HepG2 (cell line): ENCODE measurements around the gene KLF16. TPM values are rescaled to one million over a fixed set of nuclear protein-coding genes. Genes with fewer than 3 reads are reported as not detected.
A peak's percentile ranks its signal among the peaks of the same experiment; 100 is the strongest.

Source experiments
- AKAP8 ChIP-seq: sonication (generic); formaldehyde crosslinking; IDR thresholded peaks from 2 replicates; pipeline ENCODE4 v1.5.1; 2020; ENCODE audit warnings: mild to moderate bottlenecking, missing genetic modification reagents
- HNF4A ChIP-seq: sonication (generic); formaldehyde crosslinking; IDR thresholded peaks from 2 replicates; pipeline ENCODE4 v1.4.0; 2020; ENCODE audit warnings: missing genetic modification reagents
- HNRNPL ChIP-seq: fragments of 200-400 bp; formaldehyde crosslinking; IDR thresholded peaks from 2 replicates; pipeline ENCODE4 v1.6.1; 2017; ENCODE audit warnings: mild to moderate bottlenecking, low read depth, low read length
- HNRNPUL1 ChIP-seq: fragments of 200-400 bp; formaldehyde crosslinking; IDR thresholded peaks from 2 replicates; pipeline ENCODE4 v1.6.1; 2017; ENCODE audit warnings: low read depth, mild to moderate bottlenecking, low read length, moderate library complexity
- ISX ChIP-seq: sonication (generic); formaldehyde crosslinking; conservative IDR thresholded peaks from 2 replicates; pipeline ENCODE4 v1.5.0; 2020; ENCODE audit warnings: missing genetic modification reagents
- KAT8 ChIP-seq: IDR thresholded peaks from 2 replicates; pipeline ENCODE4 v1.6.1; 2016; ENCODE audit warnings: missing genetic modification reagents, missing compliant biosample characterization
- NR2F1 ChIP-seq, 2 experiments: fragments of 450-650 bp in 1 of 2; formaldehyde crosslinking in 1 of 2; IDR thresholded peaks; 2 replicates each; pipeline versions ENCODE4 v1.5.0 to v1.6.1; 2016 to 2020; ENCODE audit warnings: mild to moderate bottlenecking in 1 of 2, missing compliant biosample characterization in 1 of 2, missing genetic modification reagents in 1 of 2, moderate library complexity in 1 of 2
- PCBP1 ChIP-seq: fragments of 200-400 bp; formaldehyde crosslinking; IDR thresholded peaks from 2 replicates; pipeline ENCODE4 v1.6.1; 2017; ENCODE audit warnings: mild to moderate bottlenecking, low read depth, low read length, borderline replicate concordance
- REXO4 ChIP-seq: sonication (generic); formaldehyde crosslinking; IDR thresholded peaks from 2 replicates; pipeline ENCODE4 v1.8.0; 2022; ENCODE audit warnings: missing genetic modification reagents, mild to moderate bottlenecking, borderline replicate concordance
- SAP130 ChIP-seq: IDR thresholded peaks from 2 replicates; pipeline ENCODE4 v1.6.1; 2016; ENCODE audit warnings: low read depth
- SATB2 ChIP-seq: sonication (generic); formaldehyde crosslinking; IDR thresholded peaks from 2 replicates; pipeline ENCODE4 v1.5.0; 2020; ENCODE audit warnings: missing genetic modification reagents
- SCMH1 ChIP-seq: sonication (generic); formaldehyde crosslinking; IDR thresholded peaks from 2 replicates; pipeline ENCODE4 v1.9.0; 2021; ENCODE audit warnings: missing genetic modification reagents, mild to moderate bottlenecking, borderline replicate concordance
- SP140L ChIP-seq: sonication (generic); formaldehyde crosslinking; IDR thresholded peaks from 2 replicates; pipeline ENCODE4 v1.4.0; 2020; ENCODE audit warnings: missing genetic modification reagents, borderline replicate concordance
- SP4 ChIP-seq: sonication (generic); formaldehyde crosslinking; IDR thresholded peaks from 2 replicates; pipeline ENCODE4 v1.8.1; 2023; ENCODE audit warnings: mild to moderate bottlenecking, missing genetic modification reagents
- TAF1 ChIP-seq: sonication (generic); formaldehyde crosslinking; IDR thresholded peaks from 2 replicates; pipeline ENCODE4 v1.4.0; 2020; ENCODE audit warnings: missing genetic modification reagents
- YEATS2 ChIP-seq: sonication (generic); formaldehyde crosslinking; IDR thresholded peaks from 2 replicates; pipeline ENCODE4 v1.4.0; 2020; ENCODE audit warnings: missing genetic modification reagents, borderline replicate concordance
- YY1 ChIP-seq: IDR thresholded peaks from 2 replicates; pipeline ENCODE4 v1.6.1; 2011; ENCODE audit warnings: low read length, low read depth, moderate library complexity, mild to moderate bottlenecking; ENCODE audit not compliant: insufficient read depth, insufficient replicate concordance
- ZFP41 ChIP-seq: sonication (generic); formaldehyde crosslinking; IDR thresholded peaks from 2 replicates; pipeline ENCODE4 v1.4.0; 2020; ENCODE audit warnings: mild to moderate bottlenecking, missing genetic modification reagents, borderline replicate concordance
- ZNF10 ChIP-seq: sonication (generic); formaldehyde crosslinking; IDR thresholded peaks from 2 replicates; pipeline ENCODE4 v1.4.0; 2020; ENCODE audit warnings: mild to moderate bottlenecking, low read depth, missing genetic modification reagents, borderline replicate concordance
- ZNF12 ChIP-seq: sonication (generic); formaldehyde crosslinking; IDR thresholded peaks from 2 replicates; pipeline ENCODE4 v1.5.0; 2020; ENCODE audit warnings: missing genetic modification reagents
- ZNF367 ChIP-seq: sonication (generic); formaldehyde crosslinking; IDR thresholded peaks from 2 replicates; pipeline ENCODE4 v1.4.0; 2020; ENCODE audit warnings: missing genetic modification reagents, borderline replicate concordance
- ZNF530 ChIP-seq: sonication (generic); formaldehyde crosslinking; IDR thresholded peaks from 2 replicates; pipeline ENCODE4 v1.5.0; 2020; ENCODE audit warnings: low read depth, mild to moderate bottlenecking, missing genetic modification reagents
- ZNF557 ChIP-seq: sonication (generic); formaldehyde crosslinking; IDR thresholded peaks from 2 replicates; pipeline ENCODE4 v1.4.0; 2020; ENCODE audit warnings: missing genetic modification reagents
- ZNF569 ChIP-seq: sonication (generic); formaldehyde crosslinking; IDR thresholded peaks from 2 replicates; pipeline ENCODE4 v1.5.0; 2020; ENCODE audit warnings: mild to moderate bottlenecking, missing genetic modification reagents, moderate library complexity, borderline replicate concordance
- ZNF616 ChIP-seq: sonication (generic); formaldehyde crosslinking; IDR thresholded peaks from 2 replicates; pipeline ENCODE4 v1.5.0; 2020; ENCODE audit warnings: low read depth, mild to moderate bottlenecking, missing genetic modification reagents
- ZNF746 ChIP-seq: sonication (generic); formaldehyde crosslinking; IDR thresholded peaks from 2 replicates; pipeline ENCODE4 v1.8.0; 2022; ENCODE audit warnings: mild to moderate bottlenecking, missing genetic modification reagents
- ZNF768 ChIP-seq: sonication (generic); formaldehyde crosslinking; IDR thresholded peaks from 2 replicates; pipeline ENCODE4 v1.4.0; 2020; ENCODE audit warnings: missing genetic modification reagents
- ZNF816 ChIP-seq: sonication (generic); formaldehyde crosslinking; IDR thresholded peaks from 2 replicates; pipeline ENCODE4 v1.8.0; 2022; ENCODE audit warnings: missing genetic modification reagents, mild to moderate bottlenecking, borderline replicate concordance
- ZSCAN25 ChIP-seq: sonication (generic); formaldehyde crosslinking; IDR thresholded peaks from 2 replicates; pipeline ENCODE4 v1.8.0; 2022; ENCODE audit warnings: mild to moderate bottlenecking, missing genetic modification reagents
- ZSCAN31 ChIP-seq: sonication (generic); formaldehyde crosslinking; IDR thresholded peaks from 2 replicates; pipeline ENCODE4 v1.5.0; 2020; ENCODE audit warnings: low read depth, mild to moderate bottlenecking, missing genetic modification reagents
- polyA plus RNA-seq, 8 experiments: library from polyadenylated mRNA; depleted of rRNA in 3 of 8; stranded (reverse) in 7 of 8; unstranded in 1 of 8; fragments of >200 nt; fragmentation: Illumina TruSeq in 4 of 8; extraction: Trizol in 4 of 8; gene quantifications; 2 replicates each; pipeline versions ENCODE4 v1.2.1 to v1.2.3, GENCODE V29; 2011 to 2016; ENCODE audit warnings: low read depth in 4 of 8, missing spikeins in 1 of 8, mixed read lengths in 1 of 8; ENCODE audit not compliant: insufficient read depth in 1 of 8
- total RNA-seq, 5 experiments: library from RNA; depleted of rRNA; stranded (reverse); fragments of >200 nt; fragmentation: Illumina TruSeq; extraction: Trizol; gene quantifications; 2 replicates each; pipeline ENCODE4 v1.2.3, GENCODE V29; 2016; ENCODE audit warnings: low read depth in 1 of 5
- TF ChIP-seq, protein P1 (sequence below): sonication (generic); formaldehyde crosslinking; IDR thresholded peaks from 2 replicates; pipeline ENCODE4 v1.5.1; 2020; ENCODE audit warnings: mild to moderate bottlenecking, moderate library complexity, missing genetic modification reagents

KLF16 gene
- total and polyA plus RNA-seq, 2 of the 13 experiments (the other 11 are each of a cell fraction or from before 2014, with no cell fraction given) = 3.5 to 6.7 TPM

DNA sequence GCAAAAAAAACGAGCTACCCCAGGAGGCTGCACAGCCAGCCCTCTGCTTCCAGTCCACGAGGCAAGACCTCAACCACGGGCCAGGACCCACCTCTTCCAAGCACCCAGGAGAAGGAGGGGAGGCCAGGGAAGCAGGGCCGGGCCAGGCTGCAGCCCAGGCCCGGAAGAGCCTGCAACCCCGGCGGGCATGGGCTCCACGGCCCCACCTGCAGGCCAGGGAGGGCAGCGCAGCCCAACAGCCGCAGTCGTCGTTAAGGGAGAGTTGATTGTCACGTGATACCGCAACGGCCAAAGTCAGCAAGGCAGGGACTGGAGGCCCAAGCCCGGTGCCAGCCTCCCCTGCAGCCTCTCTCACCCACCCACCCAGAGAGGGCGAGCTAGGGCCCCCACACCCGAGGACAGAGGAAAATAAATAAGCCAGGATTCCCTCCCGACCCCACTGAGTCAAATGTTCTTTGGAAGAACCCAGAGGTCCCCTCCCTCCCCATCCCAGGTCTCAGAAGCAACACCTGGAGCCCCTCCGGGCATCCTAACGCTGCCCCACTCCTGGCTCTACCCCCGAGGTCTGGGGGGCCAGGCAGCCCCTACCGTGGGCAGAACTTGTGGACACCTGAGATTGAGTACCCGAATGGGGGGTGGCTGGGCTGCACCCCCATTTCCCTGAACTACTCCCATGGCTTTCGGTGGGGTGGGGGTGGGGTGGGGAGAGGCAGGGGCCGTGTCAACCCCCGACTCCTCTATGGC lies 9.9 kb downstream of the KLF16 start (continued):
- TF ChIP-seq, protein P1, sequence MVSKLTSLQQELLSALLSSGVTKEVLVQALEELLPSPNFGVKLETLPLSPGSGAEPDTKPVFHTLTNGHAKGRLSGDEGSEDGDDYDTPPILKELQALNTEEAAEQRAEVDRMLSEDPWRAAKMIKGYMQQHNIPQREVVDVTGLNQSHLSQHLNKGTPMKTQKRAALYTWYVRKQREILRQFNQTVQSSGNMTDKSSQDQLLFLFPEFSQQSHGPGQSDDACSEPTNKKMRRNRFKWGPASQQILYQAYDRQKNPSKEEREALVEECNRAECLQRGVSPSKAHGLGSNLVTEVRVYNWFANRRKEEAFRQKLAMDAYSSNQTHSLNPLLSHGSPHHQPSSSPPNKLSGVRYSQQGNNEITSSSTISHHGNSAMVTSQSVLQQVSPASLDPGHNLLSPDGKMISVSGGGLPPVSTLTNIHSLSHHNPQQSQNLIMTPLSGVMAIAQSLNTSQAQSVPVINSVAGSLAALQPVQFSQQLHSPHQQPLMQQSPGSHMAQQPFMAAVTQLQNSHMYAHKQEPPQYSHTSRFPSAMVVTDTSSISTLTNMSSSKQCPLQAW (CRISPR knock-in tag) = no peak
- 0 out of 2 replicates have a peak, but pooled peaks have one; percentile 27 for TF ChIP-seq ZNF816
- TF ChIP-seq ZFP41 (CRISPR knock-in tag) = no peak
- no peak for TF ChIP-seq SATB2 (CRISPR knock-in tag)
- TF ChIP-seq YY1 = peak; percentile 48
- no peak for TF ChIP-seq HNF4A
- TF ChIP-seq SCMH1 (CRISPR knock-in tag) = no peak
- TF ChIP-seq ZNF557 (CRISPR knock-in tag) = no peak
- TF ChIP-seq ZNF616 = no peak
- TF ChIP-seq ZNF768 = peak; percentile 23; the same call in 1 of the 2 replicates
- TF ChIP-seq HNRNPL = 0 out of 2 replicates have a peak, but pooled peaks have one; percentile 45
- no peak for TF ChIP-seq ZNF746
- peak; percentile 24; the same call in 1 of the 2 replicates for TF ChIP-seq YEATS2 (CRISPR knock-in tag)
- no peak for TF ChIP-seq ZNF569
- TF ChIP-seq ZSCAN25 (CRISPR knock-in tag) = peak; percentile 40; the same call in 1 of the 2 replicates
- no peak for TF ChIP-seq REXO4 (CRISPR knock-in tag)
- peak; percentile 52 for TF ChIP-seq SAP130 (CRISPR knock-in tag)
- no peak for TF ChIP-seq NR2F1 (CRISPR knock-in tag; IDR thresholded peaks at IDR 0.05)
- TF ChIP-seq ZNF367 (CRISPR knock-in tag) = no peak
- TF ChIP-seq ZNF12 (CRISPR knock-in tag) = no peak
- TF ChIP-seq ISX (CRISPR knock-in tag) = no peak
- no peak for TF ChIP-seq ZNF530
- TF ChIP-seq SP4 (CRISPR knock-in tag) = no peak
- peak; percentile 48; the same call in 1 of the 2 replicates for TF ChIP-seq KAT8
- no peak for TF ChIP-seq HNRNPUL1
- no peak for TF ChIP-seq ZNF10 (CRISPR knock-in tag)
- no peak for TF ChIP-seq SP140L (CRISPR knock-in tag)
- no peak for TF ChIP-seq TAF1 (CRISPR knock-in tag)
- TF ChIP-seq ZSCAN31 (CRISPR knock-in tag) = no peak
- 0 out of 2 replicates have a peak, but pooled peaks have one; percentile 33 for TF ChIP-seq PCBP1
- TF ChIP-seq AKAP8 (CRISPR knock-in tag) = peak; percentile 58; the same call in 1 of the 2 replicates
